Fibroblast of pulmonary artery (primary cell): ENCODE data around the gene CEP104.

ENCODE experiments used
- DNase-seq: peaks from one replicate; pipeline ENCODE4 v3.0.0-alpha.2; 2010; ENCODE audit warnings: low read depth
- H3K4me3 ChIP-seq: replicated peaks from 2 replicates; pipeline ENCODE4 v1.5.1; 2011; ENCODE audit warnings: low read depth, mild to moderate bottlenecking, control low read depth, low read length, moderate library complexity
- TF ChIP-seq, protein P1 (sequence below): IDR thresholded peaks from 2 replicates; pipeline ENCODE4 v1.5.1; 2011; ENCODE audit warnings: mild to moderate bottlenecking, control low read depth, low read length, inconsistent platforms; ENCODE audit errors: missing control alignments

CEP104 gene

DNA sequence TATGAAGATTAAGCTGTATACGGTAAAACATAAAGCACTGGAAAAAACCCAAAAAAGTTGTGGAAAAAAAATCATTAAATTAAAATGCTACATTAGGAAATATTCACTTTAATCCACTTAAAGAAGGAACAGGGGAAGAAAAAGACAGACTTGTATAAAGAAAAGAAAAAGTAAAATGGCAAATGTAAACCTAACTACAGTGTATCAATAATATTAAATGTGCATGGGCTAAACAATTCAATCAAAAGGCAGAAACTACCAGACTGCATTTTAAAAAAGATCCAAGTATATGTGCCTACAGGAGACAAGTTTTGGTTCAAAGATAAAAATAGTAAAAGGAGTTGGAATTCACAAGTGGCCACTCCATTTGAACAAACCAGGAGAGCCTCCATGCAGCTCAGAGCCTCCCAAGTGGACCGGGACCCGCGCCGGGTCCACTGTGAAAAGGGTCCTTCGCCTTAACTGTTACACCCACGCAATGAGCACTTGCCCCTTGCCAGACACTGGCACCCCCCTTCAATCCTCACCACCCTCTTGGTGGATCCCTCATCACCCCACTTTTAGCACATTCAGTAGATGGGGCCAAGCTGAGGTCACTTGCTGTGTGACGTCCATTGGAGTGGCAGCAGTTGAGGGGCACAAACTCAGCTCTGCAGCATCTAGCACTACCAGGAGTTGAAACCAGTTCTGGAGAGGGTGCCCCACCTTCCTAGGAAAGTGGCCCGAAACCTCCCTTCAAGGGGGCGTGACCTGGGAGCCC is 42.2 kb upstream of the CEP104 start:
- H3K4me3 ChIP-seq, result peak overlapping the region; percentile 91
- TF ChIP-seq, protein P1, sequence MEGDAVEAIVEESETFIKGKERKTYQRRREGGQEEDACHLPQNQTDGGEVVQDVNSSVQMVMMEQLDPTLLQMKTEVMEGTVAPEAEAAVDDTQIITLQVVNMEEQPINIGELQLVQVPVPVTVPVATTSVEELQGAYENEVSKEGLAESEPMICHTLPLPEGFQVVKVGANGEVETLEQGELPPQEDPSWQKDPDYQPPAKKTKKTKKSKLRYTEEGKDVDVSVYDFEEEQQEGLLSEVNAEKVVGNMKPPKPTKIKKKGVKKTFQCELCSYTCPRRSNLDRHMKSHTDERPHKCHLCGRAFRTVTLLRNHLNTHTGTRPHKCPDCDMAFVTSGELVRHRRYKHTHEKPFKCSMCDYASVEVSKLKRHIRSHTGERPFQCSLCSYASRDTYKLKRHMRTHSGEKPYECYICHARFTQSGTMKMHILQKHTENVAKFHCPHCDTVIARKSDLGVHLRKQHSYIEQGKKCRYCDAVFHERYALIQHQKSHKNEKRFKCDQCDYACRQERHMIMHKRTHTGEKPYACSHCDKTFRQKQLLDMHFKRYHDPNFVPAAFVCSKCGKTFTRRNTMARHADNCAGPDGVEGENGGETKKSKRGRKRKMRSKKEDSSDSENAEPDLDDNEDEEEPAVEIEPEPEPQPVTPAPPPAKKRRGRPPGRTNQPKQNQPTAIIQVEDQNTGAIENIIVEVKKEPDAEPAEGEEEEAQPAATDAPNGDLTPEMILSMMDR, result no peak
- DNase-seq, result no peak

DNA sequence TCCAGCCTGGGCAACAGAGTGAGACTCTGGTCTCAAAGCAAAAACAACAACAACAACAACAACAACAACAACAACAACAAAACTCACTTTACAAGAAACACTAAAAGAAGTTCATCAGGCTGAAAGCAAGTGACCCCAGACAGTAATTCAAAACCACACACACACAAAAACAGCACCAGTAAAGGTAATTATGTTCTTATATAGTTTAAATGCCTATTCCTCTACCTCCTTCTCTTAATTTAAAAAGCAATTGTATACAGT is 41.4 kb upstream of the CEP104 start:
- DNase-seq, result no peak

DNA sequence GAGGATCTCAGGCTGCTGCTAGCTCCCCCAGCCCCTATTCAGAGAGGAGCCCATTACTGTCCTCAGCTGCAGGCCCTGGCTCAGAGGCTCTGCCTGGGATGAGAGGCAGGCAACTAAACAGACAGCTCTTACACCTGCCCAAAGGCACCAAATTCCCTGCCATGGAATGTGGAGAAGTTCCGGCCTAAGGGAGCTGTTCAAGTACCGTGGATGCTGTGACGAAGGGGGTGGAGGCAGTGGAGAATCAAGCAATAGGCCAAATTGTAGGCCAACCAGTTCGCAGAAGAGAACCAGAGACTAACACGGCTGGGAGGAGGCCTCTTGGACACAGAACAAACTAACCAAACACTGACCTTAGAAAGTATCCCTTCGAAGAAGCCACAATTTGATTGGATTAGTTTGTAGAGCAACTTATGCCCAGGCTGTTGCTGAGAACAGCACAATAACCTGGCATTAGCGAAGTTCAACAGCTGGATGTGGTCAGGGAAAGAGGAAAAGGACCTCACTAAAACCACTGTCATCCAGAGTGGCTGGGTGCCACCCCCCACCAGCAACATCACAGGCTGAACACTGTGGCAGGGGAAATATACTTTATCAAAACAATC is 39.5 kb upstream of the CEP104 start:
- TF ChIP-seq, protein P1, result no peak
- no peak overlapping the region for H3K4me3 ChIP-seq
- no peak for DNase-seq

More for the DNA sequence above, 41.4 kb upstream of the CEP104 start:
- TF ChIP-seq, protein P1, result no peak
- no peak overlapping the region for H3K4me3 ChIP-seq

DNA sequence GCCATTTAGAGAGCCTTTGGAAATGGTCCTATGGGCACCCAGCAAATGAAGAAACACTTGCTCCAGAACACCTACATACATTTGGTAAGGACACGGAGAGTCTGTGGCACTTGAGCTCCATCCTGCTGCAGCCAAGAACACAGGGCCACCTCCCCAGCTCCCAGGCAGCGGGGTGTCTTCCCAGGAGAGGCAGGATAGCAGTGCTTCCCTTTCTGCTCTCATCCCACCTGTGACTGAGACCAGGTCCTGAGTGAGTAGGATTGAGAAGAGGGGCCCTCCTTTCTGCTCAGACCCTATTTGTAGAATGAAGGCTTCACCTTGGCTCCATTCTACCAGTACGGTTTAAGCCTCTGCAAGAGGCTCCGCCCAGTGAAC is 38.9 kb upstream of the CEP104 start:
- H3K4me3 ChIP-seq, result no peak overlapping the region
- TF ChIP-seq, protein P1, result no peak

DNA sequence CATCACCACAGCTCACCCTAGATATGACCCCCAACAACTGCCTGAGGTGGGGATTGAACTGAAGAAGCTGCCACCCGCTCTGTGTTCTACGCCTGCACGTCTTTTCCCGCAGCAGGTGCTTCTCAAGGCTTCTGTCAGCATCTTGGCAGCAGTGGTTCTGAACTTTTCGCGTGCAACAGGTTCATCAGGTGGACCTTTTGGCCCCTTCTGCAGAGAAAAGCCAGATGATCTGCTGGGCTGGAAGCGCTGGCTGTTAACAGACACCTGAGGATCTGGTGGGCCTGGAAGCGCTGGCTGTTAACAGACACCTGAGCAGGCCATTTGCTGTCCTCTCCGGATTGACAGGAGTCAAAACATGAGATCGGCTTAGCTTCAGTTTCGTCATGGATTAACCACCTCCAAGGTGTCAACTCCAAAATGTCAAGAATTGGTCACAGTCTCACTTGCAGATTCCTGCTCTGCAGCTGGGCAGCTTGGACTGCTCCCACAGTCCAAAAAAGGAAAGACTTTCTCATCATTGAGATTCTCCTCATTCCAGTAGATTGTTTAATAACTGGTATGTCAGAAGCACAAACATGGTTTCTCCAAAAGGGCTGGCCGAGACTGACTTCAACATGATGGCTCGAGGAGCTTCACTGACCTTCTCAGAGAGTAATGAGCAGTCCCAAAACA is 38.4 kb upstream of the CEP104 start:
- no peak for DNase-seq
- TF ChIP-seq, protein P1, result no peak
- no peak overlapping the region for H3K4me3 ChIP-seq

More for the DNA sequence above, 38.9 kb upstream of the CEP104 start:
- no peak for DNase-seq

DNA sequence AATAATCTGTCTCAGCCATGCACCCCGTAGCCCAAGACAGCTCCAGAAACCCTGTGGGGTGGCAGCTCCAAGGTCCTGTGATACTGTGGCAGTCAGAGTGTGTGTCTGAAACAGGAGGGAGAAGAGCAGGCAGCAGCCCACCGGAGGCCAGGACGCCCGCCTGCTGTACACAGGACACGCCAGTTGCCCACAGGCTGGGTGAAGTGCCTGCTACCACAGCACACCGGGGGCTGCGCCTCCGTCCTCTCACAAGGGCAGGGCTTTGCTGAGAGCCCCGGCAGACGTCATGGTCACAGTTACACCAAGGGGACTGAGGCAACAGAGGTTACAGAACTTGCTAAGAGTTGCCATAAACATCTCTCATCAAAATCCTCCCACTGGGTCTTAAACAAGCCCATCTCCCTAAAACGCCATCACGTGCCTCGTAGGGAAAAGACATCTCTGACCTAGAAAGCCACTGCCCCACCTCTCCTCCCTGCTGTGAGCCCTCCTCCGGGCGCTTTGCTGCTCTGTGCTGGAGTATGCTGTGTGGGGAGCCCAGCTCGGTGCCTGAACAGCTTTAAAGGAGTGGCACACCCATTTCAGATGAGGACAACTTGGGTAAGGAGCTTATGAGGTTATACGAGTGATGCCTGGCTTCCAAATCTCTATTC is 37.7 kb upstream of the CEP104 start:
- DNase-seq, result no peak
- TF ChIP-seq, protein P1, result no peak
- H3K4me3 ChIP-seq, result no peak overlapping the region
